RPMI8226 (cell line): ENCODE data around the gene ITGB3.

Experiments used
- DNase-seq: peaks from one replicate; pipeline ENCODE4 v3.0.0-alpha.2; 2015

ITGB3 gene

GRCh38 chr17:47301831-47302230 is 48.2 kb downstream of the ITGB3 start:
- DNase-seq = no peak

GRCh38 chr17:47304186-47304585 is 50.6 kb downstream of the ITGB3 start:
- no peak for DNase-seq

GRCh38 chr17:47305302-47305923 is 51.8 kb downstream of the ITGB3 start:
- DNase-seq = peak; percentile 25

- no peak for DNase-seq
Observed at GRCh38 chr17:47310186-47310733, 56.6 kb downstream of the ITGB3 start.

- DNase-seq = no peak
Observed at GRCh38 chr17:47311420-47311819, 57.8 kb downstream of the ITGB3 start.

- peak; percentile 65 for DNase-seq
Observed at GRCh38 chr17:47315451-47316266, 62.0 kb downstream of the ITGB3 start.

GRCh38 chr17:47316311-47316710 is 62.7 kb downstream of the ITGB3 start:
- no peak for DNase-seq

- DNase-seq = no peak
Observed at GRCh38 chr17:47317119-47317518, 63.5 kb downstream of the ITGB3 start.

GRCh38 chr17:47318197-47318918 is 64.7 kb downstream of the ITGB3 start:
- peak; percentile 18 for DNase-seq

- DNase-seq = no peak
Observed at GRCh38 chr17:47320879-47321502, 67.4 kb downstream of the ITGB3 start.

GRCh38 chr17:47323382-47324223 is 70.0 kb downstream of the ITGB3 start, which contains the start of gene EFCAB13:
Gene EFCAB13 (plus strand): TSS chr17:47323955. CDS start chr17:47328354, 4,399 bp downstream.
- peak; percentile 80 for DNase-seq

- DNase-seq = peak; percentile 52
Observed at GRCh38 chr17:47324224-47325020, 70.8 kb downstream of the ITGB3 start.

- no peak for DNase-seq
Observed at GRCh38 chr17:47325176-47325575, 71.5 kb downstream of the ITGB3 start.

- no peak for DNase-seq
Observed at GRCh38 chr17:47330548-47330947, 76.9 kb downstream of the ITGB3 start.

- DNase-seq = no peak
Observed at GRCh38 chr17:47332287-47332686, 78.7 kb downstream of the ITGB3 start.

GRCh38 chr17:47335101-47335936 is 81.7 kb downstream of the ITGB3 start:
- DNase-seq = no peak

GRCh38 chr17:47338026-47338425 is 84.4 kb downstream of the ITGB3 start:
- no peak for DNase-seq

GRCh38 chr17:47352848-47353247 is 99.2 kb downstream of the ITGB3 start:
- DNase-seq = no peak

GRCh38 chr17:47358652-47359051 is 105.0 kb downstream of the ITGB3 start:
- no peak for DNase-seq
